Activated gamma-delta T cell treated with Interleukin-2 at 50 U/mL for 16 hours (primary cell): ENCODE measurements around the gene DYNLT2B.
"Not testable (repeated sequence)": the region's sequence is repeated elsewhere in the genome, so short reads cannot be mapped to it uniquely, and the experiment has no call there.

ENCODE experiments used
- DNase-seq: peaks from one replicate; pipeline ENCODE4 v3.0.0-alpha.2; 2020

Gene DYNLT2B

GRCh38 chr3:196268284-196269163 lies 49.5 kb downstream of the DYNLT2B start:
- DNase-seq = no peak

- DNase-seq = no peak
Observed at GRCh38 chr3:196263819-196264218, 54.2 kb downstream of the DYNLT2B start.

GRCh38 chr3:196260784-196261183 lies 57.3 kb downstream of the DYNLT2B start:
- no peak for DNase-seq

GRCh38 chr3:196255776-196256175 lies 62.3 kb downstream of the DYNLT2B start:
- no peak for DNase-seq

GRCh38 chr3:196254376-196255283 lies 63.4 kb downstream of the DYNLT2B start:
- no peak for DNase-seq

GRCh38 chr3:196251918-196252317 lies 66.1 kb downstream of the DYNLT2B start:
- no peak for DNase-seq

- DNase-seq = no peak
Observed at GRCh38 chr3:196246612-196247308, 71.3 kb downstream of the DYNLT2B start.

- not testable (repeated sequence) for DNase-seq
Observed at GRCh38 chr3:196244166-196244565, 73.9 kb downstream of the DYNLT2B start.

- no peak for DNase-seq
Observed at GRCh38 chr3:196241704-196242103, 76.3 kb downstream of the DYNLT2B start.
